ENCODE results near the gene EML6. TPM values are rescaled to one million over a fixed set of nuclear protein-coding genes. Genes with fewer than 3 reads are reported as not detected.
A peak's percentile ranks its signal among the peaks of the same experiment; 100 is the strongest.

The EML6 gene
- total RNA-seq, 2 experiments from 2014 or later = 1.2 to 1.7 TPM

- DNase-seq (no peak), ATAC-seq (peak; percentile 23)
- ChIA-PET CTCF (interaction anchor here (0.9 to 4.6 kb wide), 3 partner anchors 157 to 166 kb away, joined by 4 to 33 read pairs (median 7); no protein-coding TSS in a partner anchor), POLR2A (interaction anchor here (2.3 kb wide), 1 partner anchor 24 kb away, joined by 6 read pairs; no protein-coding TSS in a partner anchor)
- H3K9me3 Mint-ChIP-seq = no peaks in the 10 kb centered on the region
- TF ChIP-seq CTCF (IDR thresholded peaks at IDR 0.05) = no peak
- no peaks in the 10 kb centered on the region for H3K27me3 Mint-ChIP-seq
- H3K4me1 Mint-ChIP-seq (ENCODE audit: low read depth) = peaks cover 65% of the 10 kb centered on the region
- intact Hi-C loops (cut with micrococcal nuclease) = loop anchor here (10.0 kb wide), 1 partner anchor 215 kb away; no protein-coding TSS in a partner anchor
- no peaks in the 10 kb centered on the region for H3K36me3 Mint-ChIP-seq (ENCODE audit: low read depth)
- peak overlapping the region; percentile 65 for H3K27ac Mint-ChIP-seq
- H3K4me3 Mint-ChIP-seq = peak overlapping the region; percentile 75
Measured at GRCh38 chr2:55009277-55010060, 286.0 kb downstream of the EML6 start.

- TF ChIP-seq CTCF (IDR thresholded peaks at IDR 0.05) = no peak
- peak; percentile 95 for ATAC-seq
- POLR2A ChIA-PET = interaction anchor here (2.3 kb wide), 1 partner anchor 23 kb away, joined by 6 read pairs; no protein-coding TSS in a partner anchor
- H3K27me3 Mint-ChIP-seq = no peaks in the 10 kb centered on the region
- H3K4me3 Mint-ChIP-seq = peak overlapping the region; percentile 75
- H3K4me1 Mint-ChIP-seq (ENCODE audit: low read depth) = peaks cover 66% of the 10 kb centered on the region
- peak overlapping the region; percentile 84 for H3K27ac Mint-ChIP-seq
- peaks cover 2% of the 10 kb centered on the region for H3K36me3 Mint-ChIP-seq (ENCODE audit: low read depth)
- CTCF ChIA-PET = interaction anchor here (0.9 to 4.6 kb wide), 4 partner anchors 146 to 165 kb away, joined by 3 to 33 read pairs (median 6); no protein-coding TSS in a partner anchor
- peak; percentile 46 for DNase-seq
- intact Hi-C loops (cut with micrococcal nuclease) = loop anchor here (10.0 kb wide), 1 partner anchor 215 kb away; no protein-coding TSS in a partner anchor
- peaks cover 1% of the 10 kb centered on the region for H3K9me3 Mint-ChIP-seq
Measured at GRCh38 chr2:55010149-55010591, 286.7 kb downstream of the EML6 start.

- peaks cover 5% of the 10 kb centered on the region for H3K36me3 Mint-ChIP-seq (ENCODE audit: low read depth)
- POLR2A ChIA-PET = interaction anchor here (2.3 kb wide), 1 partner anchor 22 kb away, joined by 6 read pairs; no protein-coding TSS in a partner anchor
Measured at GRCh38 chr2:55010915-55011314, 287.5 kb downstream of the EML6 start.

GRCh38 chr2:55011831-55012671, 288.6 kb downstream of the EML6 start:
- POLR2A ChIA-PET = interaction anchor here (2.3 kb wide), 1 partner anchor 21 kb away, joined by 6 read pairs; no protein-coding TSS in a partner anchor
- TF ChIP-seq CTCF (IDR thresholded peaks at IDR 0.05) = no peak
- no peak for DNase-seq
- Mint-ChIP-seq H3K4me1 (ENCODE audit: low read depth) (peaks cover 50% of the 10 kb centered on the region), H3K9me3 (peaks cover 1% of the 10 kb centered on the region), H3K27me3 (no peaks in the 10 kb centered on the region), H3K27ac (no peak overlapping the region), H3K4me3 (no peak overlapping the region), H3K36me3 (ENCODE audit: low read depth) (peaks cover 5% of the 10 kb centered on the region)
- ATAC-seq = no peak
- CTCF ChIA-PET = interaction anchor here (1.4 to 4.6 kb wide), 3 partner anchors 144 to 164 kb away, joined by 3 to 33 read pairs (median 7); no protein-coding TSS in a partner anchor
- intact Hi-C loops (cut with micrococcal nuclease) = loop anchor here (10.0 kb wide), 1 partner anchor 213 kb away; no protein-coding TSS in a partner anchor

More at GRCh38 chr2:55010915-55011314, 287.5 kb downstream of the EML6 start:
- intact Hi-C loops (cut with micrococcal nuclease) = loop anchor here (10.0 kb wide), 1 partner anchor 214 kb away; no protein-coding TSS in a partner anchor
- Mint-ChIP-seq H3K9me3 (peaks cover 1% of the 10 kb centered on the region), H3K4me3 (peak overlapping the region; percentile 75), H3K4me1 (ENCODE audit: low read depth) (peaks cover 61% of the 10 kb centered on the region), H3K27ac (no peak overlapping the region), H3K27me3 (no peaks in the 10 kb centered on the region)
- ATAC-seq (no peak), DNase-seq (no peak)
- TF ChIP-seq CTCF (IDR thresholded peaks at IDR 0.05) = no peak
- CTCF ChIA-PET = interaction anchor here (1.4 to 4.6 kb wide), 3 partner anchors 145 to 165 kb away, joined by 3 to 33 read pairs (median 7); no protein-coding TSS in a partner anchor

Data from activated CD8-positive, alpha-beta T cell treated with anti-CD3 and anti-CD28 coated beads for 36 hours (primary cell).